Parathyroid adenoma (tissue), 2 donors: ENCODE data around the gene KIAA1549.

Source experiments
- H2AFZ ChIP-seq: fragments of 300-600 bp; sonication (generic); one replicate; pipeline ENCODE4 v1.7.0; 2017; ENCODE audit warnings: antibody characterized with exemption, mild to moderate bottlenecking
- H3K27ac ChIP-seq: fragments of 300-600 bp; sonication (generic); one replicate; pipeline ENCODE4 v1.7.0; 2017
- H3K27me3 ChIP-seq: fragments of 300-600 bp; sonication (generic); one replicate; pipeline ENCODE4 v1.7.0; 2017; ENCODE audit warnings: low read length; ENCODE audit not compliant: control insufficient read depth, insufficient read depth
- H3K36me3 ChIP-seq: fragments of 300-600 bp; sonication (generic); one replicate; pipeline ENCODE4 v1.7.0; 2017; ENCODE audit warnings: low read length; ENCODE audit not compliant: control insufficient read depth, insufficient read depth
- H3K4me1 ChIP-seq: fragments of 300-600 bp; sonication (generic); one replicate; pipeline ENCODE4 v1.7.0; 2017; ENCODE audit warnings: control low read depth
- H3K4me2 ChIP-seq: fragments of 300-600 bp; sonication (generic); one replicate; pipeline ENCODE4 v1.7.0; 2017; ENCODE audit warnings: low read length
- H3K4me3 ChIP-seq: fragments of 300-600 bp; sonication (generic); one replicate; pipeline ENCODE4 v1.7.0; 2017; ENCODE audit warnings: low read depth, low read length
- H3K79me2 ChIP-seq: fragments of 300-600 bp; sonication (generic); one replicate; pipeline ENCODE4 v1.7.0; 2017; ENCODE audit warnings: control low read depth
- H3K9ac ChIP-seq: fragments of 300-600 bp; sonication (generic); one replicate; pipeline ENCODE4 v1.7.0; 2017; ENCODE audit warnings: mild to moderate bottlenecking
- H3K9me3 ChIP-seq: fragments of 300-600 bp; sonication (generic); one replicate; pipeline ENCODE4 v1.7.0; 2017; ENCODE audit warnings: low read length; ENCODE audit not compliant: control insufficient read depth
- TF ChIP-seq, protein P1 (sequence below): fragments of 300-600 bp; sonication (generic); IDR thresholded peaks from one replicate; pipeline ENCODE4 v1.7.0; 2017; ENCODE audit warnings: antibody characterized with exemption, mild to moderate bottlenecking
- donor health status: primary hyperparathyroidism.

KIAA1549 gene

DNA sequence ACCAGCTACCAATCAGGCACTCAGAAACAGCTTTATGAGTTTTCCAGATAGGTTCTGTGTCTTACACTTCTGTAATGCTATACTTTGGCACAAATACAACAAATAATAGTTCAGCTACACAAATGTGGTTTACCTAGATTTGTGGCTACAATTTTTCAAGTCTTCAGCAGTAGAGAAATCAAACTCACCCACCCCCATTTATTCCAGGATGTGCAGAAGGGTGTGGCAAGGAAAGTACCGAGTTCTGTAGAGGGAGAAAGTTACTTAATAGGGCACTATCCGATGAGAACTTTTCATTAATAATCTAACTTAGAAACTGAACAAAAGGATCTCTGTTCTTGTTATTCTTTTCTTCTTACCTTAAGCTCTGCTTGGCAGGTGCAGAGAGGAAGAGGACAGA lies 152.9 kb downstream of the KIAA1549 start:
- TF ChIP-seq, protein P1, sequence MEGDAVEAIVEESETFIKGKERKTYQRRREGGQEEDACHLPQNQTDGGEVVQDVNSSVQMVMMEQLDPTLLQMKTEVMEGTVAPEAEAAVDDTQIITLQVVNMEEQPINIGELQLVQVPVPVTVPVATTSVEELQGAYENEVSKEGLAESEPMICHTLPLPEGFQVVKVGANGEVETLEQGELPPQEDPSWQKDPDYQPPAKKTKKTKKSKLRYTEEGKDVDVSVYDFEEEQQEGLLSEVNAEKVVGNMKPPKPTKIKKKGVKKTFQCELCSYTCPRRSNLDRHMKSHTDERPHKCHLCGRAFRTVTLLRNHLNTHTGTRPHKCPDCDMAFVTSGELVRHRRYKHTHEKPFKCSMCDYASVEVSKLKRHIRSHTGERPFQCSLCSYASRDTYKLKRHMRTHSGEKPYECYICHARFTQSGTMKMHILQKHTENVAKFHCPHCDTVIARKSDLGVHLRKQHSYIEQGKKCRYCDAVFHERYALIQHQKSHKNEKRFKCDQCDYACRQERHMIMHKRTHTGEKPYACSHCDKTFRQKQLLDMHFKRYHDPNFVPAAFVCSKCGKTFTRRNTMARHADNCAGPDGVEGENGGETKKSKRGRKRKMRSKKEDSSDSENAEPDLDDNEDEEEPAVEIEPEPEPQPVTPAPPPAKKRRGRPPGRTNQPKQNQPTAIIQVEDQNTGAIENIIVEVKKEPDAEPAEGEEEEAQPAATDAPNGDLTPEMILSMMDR: no peak
- Histone ChIP-seq H3K36me3 (no peaks in the 10 kb centered on the region), H3K4me1 (no peaks in the 10 kb centered on the region), H3K9me3 (no peaks in the 10 kb centered on the region), H3K79me2 (no peaks in the 10 kb centered on the region), H3K9ac (no peak overlapping the region), H3K27me3 (no peaks in the 10 kb centered on the region), H2AFZ (no peak overlapping the region), H3K4me3 (no peak overlapping the region), H3K27ac (no peak overlapping the region), H3K4me2 (no peak overlapping the region)

DNA sequence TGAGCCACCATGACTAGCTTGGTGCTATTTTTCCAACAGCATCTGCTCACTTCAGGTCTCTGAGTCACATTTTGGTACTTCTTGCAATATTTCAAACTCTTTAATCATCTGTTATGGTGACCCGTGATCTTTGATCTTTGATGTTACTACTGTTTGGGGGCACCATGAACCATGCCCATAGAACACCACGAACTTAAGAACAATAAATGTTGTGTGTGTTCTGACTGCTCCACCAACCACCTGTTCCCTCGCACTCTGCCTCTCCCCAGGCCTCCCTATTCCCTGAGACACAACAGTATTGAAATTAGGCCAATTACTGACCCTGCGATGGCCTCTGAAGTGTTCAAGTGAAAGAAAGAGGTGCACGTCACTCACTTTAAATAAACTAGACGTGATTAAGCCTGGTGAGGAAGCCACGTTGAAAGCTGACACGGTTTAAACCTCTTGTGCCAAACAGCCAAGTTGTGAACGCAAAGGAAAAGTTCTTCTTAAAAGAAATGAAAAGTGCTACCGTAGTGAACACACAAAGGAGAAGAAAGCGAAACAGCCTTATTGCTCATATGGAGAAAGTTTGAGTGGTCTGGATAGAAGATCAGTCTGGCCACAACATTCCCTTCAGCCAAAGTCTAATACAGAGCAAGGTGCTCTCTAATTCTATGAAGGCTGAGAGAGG lies 156.0 kb downstream of the KIAA1549 start:
- H3K4me1 ChIP-seq: no peaks in the 10 kb centered on the region
- H3K27me3 ChIP-seq: no peaks in the 10 kb centered on the region

DNA sequence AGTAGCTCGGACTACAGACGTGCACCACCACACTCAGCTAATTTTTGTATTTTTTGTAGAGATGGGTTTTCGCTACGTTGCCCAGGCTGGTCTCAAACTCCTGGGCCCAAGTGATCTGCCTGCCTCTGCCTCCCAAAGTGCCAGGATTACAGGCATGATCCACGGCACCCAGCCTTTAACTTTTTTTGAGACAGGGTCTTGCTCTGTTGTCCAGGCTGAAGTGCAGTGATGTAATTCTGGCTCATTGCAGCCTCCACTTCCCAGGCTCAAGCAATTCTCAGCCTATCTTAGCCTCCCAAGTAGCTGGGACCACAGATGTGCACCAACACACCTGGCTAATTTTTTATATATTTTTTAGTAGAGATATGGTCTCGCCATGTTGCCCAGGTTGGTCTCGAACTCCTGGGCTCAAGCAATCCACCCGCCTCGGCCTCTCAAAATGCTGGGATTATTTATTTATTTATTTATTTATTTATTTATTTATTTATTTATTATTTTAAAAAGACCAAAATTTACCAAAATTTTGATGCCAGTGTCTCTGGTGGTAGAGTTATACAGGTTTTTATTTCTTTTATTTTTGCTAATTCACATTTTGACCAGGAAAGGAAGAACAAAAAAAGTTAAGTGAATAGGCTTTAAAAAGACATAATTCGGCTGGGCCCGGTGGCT lies 158.2 kb downstream of the KIAA1549 start:
- H3K79me2 ChIP-seq: no peaks in the 10 kb centered on the region
- no peak overlapping the region for H3K4me3 ChIP-seq
- no peak overlapping the region for H2AFZ ChIP-seq
- no peaks in the 10 kb centered on the region for H3K4me1 ChIP-seq
- TF ChIP-seq, protein P1: no peak
- no peak overlapping the region for H3K27ac ChIP-seq
- H3K9me3 ChIP-seq: no peaks in the 10 kb centered on the region
- no peak overlapping the region for H3K4me2 ChIP-seq
- H3K9ac ChIP-seq: no peak overlapping the region
- H3K36me3 ChIP-seq: no peaks in the 10 kb centered on the region
- no peaks in the 10 kb centered on the region for H3K27me3 ChIP-seq

More for the DNA sequence above, 156.0 kb downstream of the KIAA1549 start:
- no peaks in the 10 kb centered on the region for H3K9me3 ChIP-seq
- H3K79me2 ChIP-seq: no peaks in the 10 kb centered on the region
- H3K9ac ChIP-seq: no peak overlapping the region
- no peak overlapping the region for H3K4me3 ChIP-seq
- H3K4me2 ChIP-seq: no peak overlapping the region
- H3K36me3 ChIP-seq: no peaks in the 10 kb centered on the region
- H2AFZ ChIP-seq: peak overlapping the region; percentile 25
- TF ChIP-seq, protein P1: no peak
- no peak overlapping the region for H3K27ac ChIP-seq

DNA sequence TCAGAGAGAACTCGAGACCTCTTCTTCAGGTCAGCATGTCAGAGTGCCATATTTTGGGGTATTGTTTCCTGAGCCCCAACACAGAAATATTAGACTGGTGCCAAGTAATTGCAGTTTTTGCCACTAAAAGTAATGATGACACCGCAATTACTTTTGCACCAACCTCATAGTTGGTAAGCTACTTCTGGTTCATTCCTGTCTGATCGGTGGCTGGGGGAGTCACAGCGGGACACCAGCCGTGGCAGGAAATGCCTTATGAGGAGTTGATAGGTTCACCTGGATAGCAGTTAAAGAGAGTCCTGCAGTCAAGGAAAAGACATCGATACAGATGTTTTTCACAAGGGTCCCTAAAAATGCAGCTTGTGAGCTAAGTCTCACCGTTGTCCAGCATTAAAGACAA lies 159.3 kb downstream of the KIAA1549 start:
- Histone ChIP-seq H2AFZ (no peak overlapping the region), H3K4me3 (no peak overlapping the region), H3K36me3 (no peaks in the 10 kb centered on the region), H3K4me1 (no peaks in the 10 kb centered on the region), H3K9ac (no peak overlapping the region), H3K4me2 (no peak overlapping the region), H3K79me2 (no peaks in the 10 kb centered on the region), H3K27ac (no peak overlapping the region), H3K27me3 (no peaks in the 10 kb centered on the region), H3K9me3 (no peaks in the 10 kb centered on the region)
- TF ChIP-seq, protein P1: no peak
